ENCODE measurements around the gene IFFO2.

- no peak for TF ChIP-seq CTCF (conservative IDR thresholded peaks at IDR 0.05)
- no peak for TF ChIP-seq EZH2 (IDR thresholded peaks at IDR 0.05; ENCODE audit: low read depth)
These were observed 5.7 kb upstream of the IFFO2 start for GRCh38 chr1:18962121-18962721.

Data from PC-9 (cell line).